Measurements from ENCODE around the gene CDH12. TPM values are rescaled to one million over a fixed set of nuclear protein-coding genes. Genes with fewer than 3 reads are reported as not detected.
"Not testable (repeated sequence)": the region's sequence is repeated elsewhere in the genome, so short reads cannot be mapped to it uniquely, and the experiment has no call there.

CDH12 gene
- total and polyA plus RNA-seq, 9 donors = 0.05 to 3.4 (median 0.28) TPM; not detected in 4

DNA sequence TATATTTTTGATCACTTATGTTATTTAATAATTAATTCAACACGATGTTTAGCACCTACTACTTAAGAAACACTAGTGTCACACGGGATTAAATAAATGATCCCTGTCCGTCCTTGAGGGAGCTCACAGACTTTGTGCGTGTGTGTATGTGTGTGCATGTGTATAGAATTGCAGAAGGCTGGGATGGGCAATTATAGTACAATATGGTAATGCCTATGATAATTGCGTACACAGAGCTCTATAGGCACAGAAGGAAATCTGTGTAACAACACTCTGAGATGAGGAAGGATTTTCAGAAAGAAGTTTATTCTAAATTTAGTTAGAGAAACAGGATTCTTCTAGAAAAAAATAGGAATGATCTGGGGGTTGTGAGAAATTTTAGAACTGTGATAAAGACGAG, 76.9 kb downstream of the CDH12 start:
- intact Hi-C loops (cut with DNase I) = no loop called here
- TF ChIP-seq POLR2A (IDR thresholded peaks at IDR 0.05) (no peak), EP300 (IDR thresholded peaks at IDR 0.05) (no peak)
- TF ChIP-seq, protein P1, sequence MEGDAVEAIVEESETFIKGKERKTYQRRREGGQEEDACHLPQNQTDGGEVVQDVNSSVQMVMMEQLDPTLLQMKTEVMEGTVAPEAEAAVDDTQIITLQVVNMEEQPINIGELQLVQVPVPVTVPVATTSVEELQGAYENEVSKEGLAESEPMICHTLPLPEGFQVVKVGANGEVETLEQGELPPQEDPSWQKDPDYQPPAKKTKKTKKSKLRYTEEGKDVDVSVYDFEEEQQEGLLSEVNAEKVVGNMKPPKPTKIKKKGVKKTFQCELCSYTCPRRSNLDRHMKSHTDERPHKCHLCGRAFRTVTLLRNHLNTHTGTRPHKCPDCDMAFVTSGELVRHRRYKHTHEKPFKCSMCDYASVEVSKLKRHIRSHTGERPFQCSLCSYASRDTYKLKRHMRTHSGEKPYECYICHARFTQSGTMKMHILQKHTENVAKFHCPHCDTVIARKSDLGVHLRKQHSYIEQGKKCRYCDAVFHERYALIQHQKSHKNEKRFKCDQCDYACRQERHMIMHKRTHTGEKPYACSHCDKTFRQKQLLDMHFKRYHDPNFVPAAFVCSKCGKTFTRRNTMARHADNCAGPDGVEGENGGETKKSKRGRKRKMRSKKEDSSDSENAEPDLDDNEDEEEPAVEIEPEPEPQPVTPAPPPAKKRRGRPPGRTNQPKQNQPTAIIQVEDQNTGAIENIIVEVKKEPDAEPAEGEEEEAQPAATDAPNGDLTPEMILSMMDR (IDR thresholded peaks at IDR 0.05) = no peak
- no peaks in the 10 kb centered on the region for H3K27me3 ChIP-seq
- H3K9me3 ChIP-seq = no peaks in the 10 kb centered on the region
- no peak for DNase-seq
- H3K27ac ChIP-seq = no peak overlapping the region
- no peaks in the 10 kb centered on the region for H3K36me3 ChIP-seq
- no peaks in the 10 kb centered on the region for H3K4me1 ChIP-seq (ENCODE audit: insufficient read depth)
- WGBS, 3 donors = 82 to 87% (median 83%) methylated on average over 6 of the region's 6 CpGs
- H3K4me3 ChIP-seq = no peak overlapping the region

DNA sequence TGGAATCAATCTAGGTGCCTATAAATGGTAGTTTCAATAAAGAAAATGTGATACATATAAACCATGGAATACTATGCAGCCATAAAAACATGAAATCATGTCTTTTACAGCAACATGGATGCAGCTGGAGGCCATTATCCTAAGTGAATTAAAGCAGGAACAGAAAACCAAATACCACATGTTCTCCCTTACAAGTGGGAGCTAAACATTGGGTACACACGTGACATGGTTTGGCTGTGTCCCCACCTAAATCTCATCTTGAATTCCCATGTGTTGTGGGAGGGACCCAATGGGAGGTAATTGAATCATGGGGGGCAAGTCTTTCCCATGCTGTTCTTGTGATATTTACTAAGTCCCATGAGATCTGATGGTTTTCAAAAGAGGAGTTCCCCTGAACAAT, 78.9 kb downstream of the CDH12 start:
- intact Hi-C loops (cut with DNase I); DNase-seq; H3K9me3 ChIP-seq; H3K4me1 ChIP-seq (ENCODE audit: insufficient read depth); H3K4me3 ChIP-seq; H3K36me3 ChIP-seq; H3K27me3 ChIP-seq; H3K27ac ChIP-seq: not testable (repeated sequence)
- WGBS, 3 donors = 79 to 84% (median 80%) methylated on average over 1 of the region's 1 CpG

DNA sequence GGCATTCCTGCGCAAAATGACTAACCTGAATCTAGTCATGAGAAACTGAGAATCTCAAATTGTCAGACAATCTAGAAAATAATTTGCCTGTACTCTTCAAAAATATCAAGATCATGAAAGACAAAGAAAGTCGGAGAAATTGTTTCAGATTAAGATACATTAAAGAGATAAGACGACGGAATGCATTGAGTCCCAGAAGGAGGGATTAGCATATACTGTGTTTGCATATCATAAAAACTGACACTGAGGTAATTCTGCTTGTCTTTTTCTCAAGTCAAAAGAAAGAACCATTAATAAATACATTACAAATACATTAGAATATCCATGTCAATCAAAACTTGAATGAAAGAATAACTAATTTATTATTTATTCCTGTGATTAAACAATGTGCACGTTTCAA, 88.4 kb downstream of the CDH12 start:
- DNase-seq = no peak
- Histone ChIP-seq H3K36me3 (no peaks in the 10 kb centered on the region), H3K9me3 (no peaks in the 10 kb centered on the region), H3K27me3 (peaks cover 5% of the 10 kb centered on the region), H3K4me3 (no peak overlapping the region), H3K27ac (no peak overlapping the region), H3K4me1 (ENCODE audit: insufficient read depth) (no peaks in the 10 kb centered on the region)
- TF ChIP-seq, protein P1 (IDR thresholded peaks at IDR 0.05) = no peak
- TF ChIP-seq POLR2A (IDR thresholded peaks at IDR 0.05) (no peak), EP300 (IDR thresholded peaks at IDR 0.05) (no peak)
- intact Hi-C loops (cut with DNase I) = no loop called here
- 75 to 85% (median 82%) methylated on average over 5 of the region's 5 CpGs for WGBS, 3 donors

DNA sequence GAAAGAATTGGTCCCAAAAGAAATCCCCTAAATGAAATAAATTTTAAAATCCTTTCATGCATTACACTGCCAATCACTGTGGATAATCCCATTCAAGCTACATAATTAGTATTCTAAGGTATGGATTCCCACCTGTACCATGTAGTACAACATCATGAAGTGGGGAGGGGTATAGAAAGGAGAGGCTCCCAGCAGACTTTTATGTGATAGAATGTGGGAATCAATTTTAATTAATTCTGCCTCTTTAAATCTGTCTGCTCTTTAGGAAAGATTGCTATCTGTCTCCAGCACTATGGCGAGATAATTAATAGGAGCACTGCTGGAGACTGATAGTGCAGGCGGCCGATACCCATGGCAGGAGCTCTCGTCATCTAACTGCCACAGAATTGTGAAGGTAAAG, 95.4 kb downstream of the CDH12 start:
- DNase-seq = no peak
- Histone ChIP-seq H3K27ac (no peak overlapping the region), H3K27me3 (no peaks in the 10 kb centered on the region), H3K36me3 (no peaks in the 10 kb centered on the region), H3K4me1 (ENCODE audit: insufficient read depth) (no peaks in the 10 kb centered on the region), H3K4me3 (no peak overlapping the region), H3K9me3 (no peaks in the 10 kb centered on the region)
- WGBS, 3 donors = 68 to 77% (median 71%) methylated on average over 4 of the region's 4 CpGs
- intact Hi-C loops (cut with DNase I) = no loop called here
- TF ChIP-seq, protein P1 (IDR thresholded peaks at IDR 0.05) = no peak
- TF ChIP-seq POLR2A (IDR thresholded peaks at IDR 0.05) = no peak
- TF ChIP-seq EP300 (IDR thresholded peaks at IDR 0.05) = no peak

DNA sequence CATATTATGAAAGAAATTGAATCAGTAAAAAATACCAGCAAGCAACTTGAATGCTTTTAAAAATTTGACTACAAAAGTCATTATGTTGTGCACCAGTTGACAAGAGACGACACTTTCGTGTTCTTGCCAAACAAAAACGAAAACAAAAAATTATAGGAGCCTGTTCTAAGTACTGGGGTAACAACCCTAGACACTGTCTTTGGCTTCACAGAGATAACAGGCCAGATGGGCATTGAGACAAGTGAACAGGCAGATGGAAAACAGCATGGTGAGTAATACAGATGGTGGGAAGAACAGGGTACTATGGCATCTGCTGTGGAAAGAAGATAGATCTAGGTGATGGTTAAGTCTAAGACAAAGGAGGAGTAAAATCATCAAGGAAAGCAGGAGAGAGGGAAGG, 99.0 kb downstream of the CDH12 start:
- WGBS, 3 donors = 64 to 78% (median 68%) methylated on average over 3 of the region's 3 CpGs
- Histone ChIP-seq H3K4me1 (ENCODE audit: insufficient read depth) (no peaks in the 10 kb centered on the region), H3K36me3 (no peaks in the 10 kb centered on the region), H3K9me3 (no peaks in the 10 kb centered on the region), H3K27ac (no peak overlapping the region), H3K27me3 (no peaks in the 10 kb centered on the region), H3K4me3 (no peak overlapping the region)
- DNase-seq = no peak
- no peak for TF ChIP-seq POLR2A (IDR thresholded peaks at IDR 0.05)
- TF ChIP-seq, protein P1 (IDR thresholded peaks at IDR 0.05) = no peak
- TF ChIP-seq EP300 (IDR thresholded peaks at IDR 0.05) = no peak
- intact Hi-C loops (cut with DNase I) = no loop called here

Measured in ovary (tissue), 9 donors.